Thoracic aorta (tissue), 2 donors: Measurements from ENCODE around the gene CRACR2A. TPM values are rescaled to one million over a fixed set of nuclear protein-coding genes. Genes with fewer than 3 reads are reported as not detected.

Source experiments
- ATAC-seq: fragments of 150-250 bp; one replicate; pipeline ENCODE4 v1.8.0; 2017; ENCODE audit warnings: low read depth; ENCODE audit not compliant: insufficient number of reproducible peaks, low FRiP score
- DNase-seq: peaks from one replicate; pipeline ENCODE4 v3.0.0-alpha.2; 2020; ENCODE audit warnings: low spot score
- H3K27ac ChIP-seq, 2 donors: fragments of 200-600 bp; sonication (generic); 1 replicate in 1 of 2; 2 replicates in 1 of 2; pipeline ENCODE4 v1.5.1; 2016; ENCODE audit warnings: mild to moderate bottlenecking in 2 of 2, moderate library complexity in 2 of 2
- H3K27me3 ChIP-seq: fragments of 200-600 bp; sonication (generic); replicated peaks from 2 replicates; pipeline ENCODE4 v1.6.0; 2016; ENCODE audit warnings: mild to moderate bottlenecking; ENCODE audit not compliant: insufficient read depth
- H3K36me3 ChIP-seq: fragments of 200-600 bp; sonication (generic); one replicate; pipeline ENCODE4 v1.5.1; 2016
- H3K4me1 ChIP-seq, 2 donors: fragments of 200-600 bp; sonication (generic); 1 replicate in 1 of 2; 2 replicates in 1 of 2; pipeline versions ENCODE4 v1.5.1 to v1.6.0; 2016; ENCODE audit warnings: low read depth in 2 of 2, mild to moderate bottlenecking in 1 of 2; ENCODE audit not compliant: control insufficient read depth in 1 of 2
- H3K4me3 ChIP-seq: fragments of 200-600 bp; sonication (generic); 2 replicates; pipeline ENCODE4 v1.5.1; 2016; ENCODE audit warnings: mild to moderate bottlenecking
- H3K9me3 ChIP-seq: fragments of 200-600 bp; sonication (generic); 2 replicates; pipeline ENCODE4 v1.5.1; 2016
- total RNA-seq, 2 donors: library from RNA; depleted of rRNA; stranded (reverse); fragments of >200 nt; gene quantifications; one replicate each; pipeline versions ENCODE4 v1.1.0 to v1.2.3, GENCODE V29; 2016
- TF ChIP-seq, protein P1 (sequence below): fragments of 200-600 bp; sonication (generic); IDR thresholded peaks from one replicate; pipeline ENCODE4 v1.5.1; 2019; ENCODE audit warnings: antibody characterized with exemption

Gene CRACR2A
- total RNA-seq, 2 donors from 2014 or later, result 2.2 to 2.7 TPM

GRCh38 chr12:3746758-3747157, 6.2 kb downstream of the CRACR2A start:
- DNase-seq, result no peak
- Histone ChIP-seq H3K36me3 (no peaks in the 10 kb centered on the region), H3K27ac (no peak overlapping the region), H3K27me3 (no peaks in the 10 kb centered on the region), H3K4me1 (no peaks in the 10 kb centered on the region), H3K4me3 (no peak overlapping the region), H3K9me3 (no peaks in the 10 kb centered on the region)
- ATAC-seq, result no peak
- TF ChIP-seq, protein P1, sequence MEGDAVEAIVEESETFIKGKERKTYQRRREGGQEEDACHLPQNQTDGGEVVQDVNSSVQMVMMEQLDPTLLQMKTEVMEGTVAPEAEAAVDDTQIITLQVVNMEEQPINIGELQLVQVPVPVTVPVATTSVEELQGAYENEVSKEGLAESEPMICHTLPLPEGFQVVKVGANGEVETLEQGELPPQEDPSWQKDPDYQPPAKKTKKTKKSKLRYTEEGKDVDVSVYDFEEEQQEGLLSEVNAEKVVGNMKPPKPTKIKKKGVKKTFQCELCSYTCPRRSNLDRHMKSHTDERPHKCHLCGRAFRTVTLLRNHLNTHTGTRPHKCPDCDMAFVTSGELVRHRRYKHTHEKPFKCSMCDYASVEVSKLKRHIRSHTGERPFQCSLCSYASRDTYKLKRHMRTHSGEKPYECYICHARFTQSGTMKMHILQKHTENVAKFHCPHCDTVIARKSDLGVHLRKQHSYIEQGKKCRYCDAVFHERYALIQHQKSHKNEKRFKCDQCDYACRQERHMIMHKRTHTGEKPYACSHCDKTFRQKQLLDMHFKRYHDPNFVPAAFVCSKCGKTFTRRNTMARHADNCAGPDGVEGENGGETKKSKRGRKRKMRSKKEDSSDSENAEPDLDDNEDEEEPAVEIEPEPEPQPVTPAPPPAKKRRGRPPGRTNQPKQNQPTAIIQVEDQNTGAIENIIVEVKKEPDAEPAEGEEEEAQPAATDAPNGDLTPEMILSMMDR, result no peak

DNA sequence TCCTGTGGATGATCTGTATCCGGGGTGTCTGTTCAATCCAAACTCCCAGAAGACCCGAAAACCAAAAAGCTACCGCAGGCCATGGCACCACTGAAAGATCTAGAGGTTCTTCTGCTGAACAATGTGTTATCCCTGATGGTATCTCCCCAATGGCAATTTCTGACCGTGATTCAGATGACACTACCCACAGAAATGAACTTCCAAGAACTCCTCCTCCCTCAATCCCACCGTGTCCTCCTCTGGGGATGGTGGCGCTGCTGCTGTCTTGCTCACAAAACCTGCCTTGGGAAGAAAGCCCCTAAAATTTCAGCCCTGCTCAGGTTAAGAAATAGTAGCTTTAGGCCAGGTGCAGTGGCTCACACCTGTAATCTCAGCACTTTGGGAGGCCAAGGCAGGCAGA, 7.8 kb downstream of the CRACR2A start:
- Histone ChIP-seq H3K4me1 (no peaks in the 10 kb centered on the region), H3K27ac (no peak overlapping the region), H3K27me3 (no peaks in the 10 kb centered on the region), H3K36me3 (no peaks in the 10 kb centered on the region), H3K4me3 (no peak overlapping the region), H3K9me3 (no peaks in the 10 kb centered on the region)
- ATAC-seq, result no peak
- TF ChIP-seq, protein P1, result no peak
- no peak for DNase-seq

DNA sequence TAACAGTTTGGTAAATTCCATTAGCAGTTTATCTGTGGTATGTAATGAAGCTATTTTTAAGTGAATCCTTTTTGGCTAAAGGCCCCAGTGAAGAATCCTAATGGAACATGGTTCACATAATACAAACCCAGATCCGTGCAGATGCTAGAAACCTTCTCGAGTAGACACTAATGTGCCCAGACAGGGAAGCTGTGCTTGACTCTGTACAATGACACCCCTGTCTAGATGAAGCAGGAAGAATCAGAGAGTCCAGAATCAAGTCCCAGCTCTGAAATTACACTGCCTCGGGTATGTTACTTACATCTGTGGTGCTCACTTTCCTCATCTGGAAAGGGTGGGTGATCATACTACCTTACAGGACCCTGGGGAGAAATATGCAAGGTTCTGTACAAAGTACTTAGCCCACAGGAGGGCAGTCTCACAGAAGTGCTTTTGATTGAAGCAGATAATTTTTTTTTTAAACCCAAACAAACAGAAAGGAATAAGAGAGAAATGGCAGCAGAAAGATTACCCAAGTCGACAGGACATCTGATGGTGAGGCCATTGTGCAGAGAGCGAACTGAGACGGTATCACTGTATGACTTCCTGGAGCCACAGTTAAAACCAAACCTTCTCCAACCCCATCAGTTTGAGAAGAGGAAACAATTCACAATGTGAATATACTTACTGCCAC, 8.5 kb downstream of the CRACR2A start:
- Histone ChIP-seq H3K9me3 (no peaks in the 10 kb centered on the region), H3K36me3 (no peaks in the 10 kb centered on the region), H3K4me1 (no peaks in the 10 kb centered on the region), H3K4me3 (no peak overlapping the region), H3K27ac (no peak overlapping the region), H3K27me3 (no peaks in the 10 kb centered on the region)
- ATAC-seq, result no peak
- DNase-seq, result no peak
- TF ChIP-seq, protein P1, result no peak

- Histone ChIP-seq H3K27ac (no peak overlapping the region), H3K36me3 (no peaks in the 10 kb centered on the region), H3K4me1 (no peaks in the 10 kb centered on the region), H3K4me3 (no peak overlapping the region), H3K27me3 (no peaks in the 10 kb centered on the region), H3K9me3 (no peaks in the 10 kb centered on the region)
- no peak for ATAC-seq
- TF ChIP-seq, protein P1, result no peak
- DNase-seq, result no peak
Measured at GRCh38 chr12:3743803-3744202, 9.1 kb downstream of the CRACR2A start.

DNA sequence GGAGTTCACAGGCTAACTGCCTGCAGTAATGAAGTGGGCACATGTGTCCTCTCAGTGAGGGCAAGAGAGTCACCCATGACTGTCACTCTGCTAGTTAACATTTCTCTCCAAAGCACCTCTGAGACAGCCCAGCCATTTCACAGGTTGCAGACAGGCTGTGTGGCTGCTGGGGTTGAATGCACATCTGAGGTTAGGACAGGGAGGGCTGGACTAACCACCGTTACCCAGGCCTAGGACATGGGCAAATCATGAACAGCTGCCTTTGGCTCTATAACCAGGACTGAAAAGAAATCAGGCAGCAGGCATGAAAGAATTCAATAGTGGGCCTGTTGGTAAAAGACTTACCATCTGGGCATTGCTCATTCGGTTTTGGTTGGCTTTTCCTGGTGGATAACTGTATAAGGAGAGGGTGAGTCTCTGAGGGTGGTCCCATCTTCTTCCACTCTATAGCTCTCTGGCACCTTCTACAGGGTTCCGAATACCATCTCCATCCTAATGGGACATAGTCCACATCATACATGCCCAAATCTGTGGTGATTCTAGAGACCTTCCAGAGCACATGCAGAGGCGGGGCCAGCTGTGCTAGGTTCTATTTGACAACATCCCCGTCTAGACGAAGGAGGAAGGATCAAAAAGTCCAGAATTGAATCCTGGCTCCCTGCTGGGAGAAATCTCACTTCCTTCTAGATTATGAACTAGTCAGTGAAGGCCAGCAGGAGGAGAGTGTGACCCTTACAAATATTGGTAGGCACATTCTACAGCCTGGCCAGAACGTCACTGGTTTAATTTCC, 10.8 kb downstream of the CRACR2A start:
- no peak for ATAC-seq

More for the DNA sequence above, 10.8 kb downstream of the CRACR2A start:
- no peak overlapping the region for H3K27ac ChIP-seq
- no peak for DNase-seq
- H3K36me3 ChIP-seq, result no peaks in the 10 kb centered on the region
- TF ChIP-seq, protein P1, result no peak
- H3K4me1 ChIP-seq, result no peaks in the 10 kb centered on the region
- no peak overlapping the region for H3K4me3 ChIP-seq
- H3K9me3 ChIP-seq, result no peaks in the 10 kb centered on the region
- H3K27me3 ChIP-seq, result no peaks in the 10 kb centered on the region
